GM18505 (cell line): ENCODE results near the gene SPIN2A.
"Not testable (repeated sequence)": the region's sequence is repeated elsewhere in the genome, so short reads cannot be mapped to it uniquely, and the experiment has no call there.

Experiments used
- ATAC-seq: cut with Tn5 transposase; IDR thresholded peaks from one replicate; pipeline ENCODE4 v1.9.1; 2021; ENCODE audit not compliant: unreplicated experiment
- POLR2A ChIP-seq: IDR thresholded peaks from 4 replicates; pipeline ENCODE4 v1.6.1; 2011; ENCODE audit warnings: borderline replicate concordance; ENCODE audit not compliant: insufficient read depth, insufficient read length; ENCODE audit errors: extremely low read depth

The SPIN2A gene

DNA sequence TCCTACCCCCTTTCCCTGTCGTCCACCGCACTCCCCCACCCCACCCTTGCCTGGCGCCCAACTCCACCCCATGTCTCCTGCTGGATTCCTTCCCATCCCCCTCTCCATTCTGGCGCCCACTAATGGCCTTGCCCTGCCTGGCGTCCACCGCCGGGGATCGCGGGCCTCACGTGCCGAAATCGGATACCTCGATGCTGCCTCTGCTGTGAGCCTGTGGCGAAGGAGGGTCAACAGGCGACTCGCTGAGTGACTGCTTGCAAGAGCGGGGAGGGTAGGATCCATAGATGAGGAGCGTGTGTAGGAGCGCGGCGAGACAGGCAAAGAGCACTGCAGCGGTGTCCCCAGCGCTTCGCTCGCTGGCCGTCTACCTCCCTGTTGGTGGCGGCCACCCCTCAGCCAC lies at the start of gene SPIN2A:
SPIN2A (minus strand) TSS at position 325 of the 400 bp plus-strand sequence. CDS start 800 bp downstream, outside the sequence.
- ATAC-seq: not testable (repeated sequence)

DNA sequence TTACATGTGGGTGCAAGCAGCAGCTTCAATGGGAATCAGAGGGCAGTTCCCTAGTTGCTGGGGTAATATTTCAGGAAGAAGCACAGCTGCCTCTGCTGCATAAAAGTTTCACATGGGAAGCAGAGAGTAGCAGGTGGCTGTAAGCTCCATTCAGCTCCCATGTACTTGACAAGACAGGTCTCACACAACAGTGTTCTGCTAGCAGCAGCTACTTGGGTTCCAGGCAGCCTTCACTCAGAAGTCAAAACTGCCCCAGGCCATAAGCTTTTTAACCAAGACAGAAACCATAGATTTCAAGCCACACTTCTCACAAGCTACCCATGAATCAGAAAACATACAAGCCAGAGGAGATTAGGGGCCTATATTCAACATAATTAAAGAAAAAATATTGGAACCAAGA lies 41.4 kb upstream of the SPIN2A start:
- ATAC-seq: no peak
- TF ChIP-seq POLR2A: no peak

DNA sequence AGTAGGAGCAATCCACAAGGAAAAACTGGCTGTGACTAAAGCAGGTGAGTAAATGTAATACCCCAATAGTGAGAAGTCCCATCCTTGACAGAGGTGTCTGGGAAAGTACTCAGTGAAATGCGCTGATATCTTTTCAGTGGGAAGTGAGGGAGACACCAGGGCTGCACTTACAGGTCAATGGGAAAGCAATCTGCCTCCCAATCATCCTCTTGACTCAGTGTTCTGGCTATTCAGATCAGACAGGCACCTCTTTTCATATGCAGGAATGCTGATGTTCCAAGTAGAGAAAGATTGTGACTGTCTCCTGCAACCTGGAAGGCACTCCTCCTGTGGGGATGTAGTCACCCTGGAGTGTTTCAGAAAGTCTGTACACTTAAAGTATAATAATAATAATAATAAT lies 39.9 kb upstream of the SPIN2A start:
- no peak for TF ChIP-seq POLR2A
- ATAC-seq: no peak

DNA sequence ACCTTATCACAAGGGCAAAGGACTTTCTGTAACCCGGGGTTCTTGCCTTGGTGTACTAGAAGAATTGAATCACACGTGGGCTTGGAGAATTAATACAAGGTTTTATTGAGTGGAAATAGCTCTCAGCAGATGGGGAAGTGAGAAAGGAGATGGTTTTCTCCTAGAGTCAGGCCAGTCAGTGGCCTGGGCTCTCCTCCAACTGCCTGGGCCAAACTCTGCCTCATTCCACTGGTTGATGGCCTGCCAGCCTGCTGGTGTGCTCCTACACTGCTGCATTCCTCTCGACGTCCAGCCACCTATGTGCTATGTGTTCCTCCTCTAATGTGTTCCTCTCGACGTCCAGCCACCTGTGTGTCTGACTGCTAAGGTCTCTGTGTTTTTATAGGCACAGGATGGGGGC lies 35.3 kb upstream of the SPIN2A start:
- TF ChIP-seq POLR2A: no peak
- ATAC-seq: no peak

DNA sequence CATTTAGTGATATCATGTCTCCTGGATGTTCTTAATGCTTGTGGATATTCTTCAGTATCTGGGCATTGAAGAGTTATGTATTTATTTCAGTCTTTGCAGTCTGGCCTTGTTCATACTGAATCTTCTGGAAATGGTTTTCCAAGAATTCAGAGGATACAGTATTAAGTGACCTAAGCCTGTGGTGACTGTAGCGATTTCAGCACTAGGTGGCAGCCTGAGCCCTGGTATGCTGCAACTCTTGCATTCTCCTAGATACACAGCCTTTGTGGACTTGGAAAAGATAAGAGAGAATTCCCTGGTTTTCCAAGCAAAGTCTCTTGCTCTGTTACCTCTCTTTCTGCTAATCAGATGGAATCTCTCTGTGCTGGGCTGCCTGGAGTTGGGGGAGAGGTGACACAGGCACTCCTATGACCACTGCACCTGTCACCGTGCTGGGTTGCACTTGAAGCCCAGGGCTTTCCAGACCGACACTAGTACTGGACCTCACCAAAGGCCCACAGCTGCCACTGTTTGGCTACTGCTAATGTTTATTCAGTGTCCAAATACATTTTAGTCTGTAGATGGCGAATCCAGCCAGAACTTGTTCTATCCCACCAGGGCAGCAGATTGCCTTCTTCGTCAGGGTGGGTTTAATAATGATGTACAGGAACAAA lies 19.3 kb upstream of the SPIN2A start:
- ATAC-seq: no peak
- TF ChIP-seq POLR2A: no peak

DNA sequence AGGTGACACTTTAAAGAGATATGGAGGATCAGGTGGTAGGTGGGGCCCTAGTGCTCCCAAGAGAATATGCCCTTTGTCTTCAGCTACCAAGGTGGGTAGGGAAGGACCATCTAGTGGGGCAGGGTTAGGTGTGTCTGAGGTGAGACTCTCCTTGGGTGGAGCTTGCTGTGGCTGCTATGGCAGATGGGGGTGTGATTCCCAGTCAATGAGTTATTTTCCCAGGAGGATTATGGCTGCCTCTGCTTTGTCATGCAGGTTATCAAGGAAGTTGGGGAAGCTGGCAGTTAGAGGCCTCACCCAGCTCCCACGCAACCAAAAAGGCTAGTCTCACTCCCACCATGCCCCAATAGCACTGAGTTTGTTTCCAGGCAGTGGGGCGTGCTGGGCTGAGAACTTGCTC lies 18.0 kb upstream of the SPIN2A start:
- ATAC-seq: no peak

DNA sequence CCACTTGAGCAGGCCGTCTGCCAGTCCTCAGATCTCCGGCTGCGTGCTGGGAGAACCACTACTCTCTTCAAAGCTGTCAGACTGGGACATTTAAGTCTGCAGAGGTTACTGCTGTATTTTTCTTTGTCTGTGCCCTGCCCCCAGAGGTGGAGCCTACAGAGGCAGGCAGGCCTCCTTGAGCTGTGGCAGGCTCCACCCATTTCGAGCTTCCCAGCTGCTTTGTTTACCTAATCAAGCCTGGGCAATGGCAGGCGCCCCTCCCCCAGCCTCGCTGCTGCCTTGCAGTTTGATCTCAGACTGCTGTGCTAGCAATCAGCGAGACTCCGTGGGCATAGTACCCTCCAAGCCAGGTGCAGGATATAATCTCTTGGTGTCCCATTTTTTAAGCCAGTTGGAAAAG lies 15.0 kb upstream of the SPIN2A start:
- ATAC-seq: not testable (repeated sequence)

More for the DNA sequence above, 18.0 kb upstream of the SPIN2A start:
- TF ChIP-seq POLR2A: no peak

DNA sequence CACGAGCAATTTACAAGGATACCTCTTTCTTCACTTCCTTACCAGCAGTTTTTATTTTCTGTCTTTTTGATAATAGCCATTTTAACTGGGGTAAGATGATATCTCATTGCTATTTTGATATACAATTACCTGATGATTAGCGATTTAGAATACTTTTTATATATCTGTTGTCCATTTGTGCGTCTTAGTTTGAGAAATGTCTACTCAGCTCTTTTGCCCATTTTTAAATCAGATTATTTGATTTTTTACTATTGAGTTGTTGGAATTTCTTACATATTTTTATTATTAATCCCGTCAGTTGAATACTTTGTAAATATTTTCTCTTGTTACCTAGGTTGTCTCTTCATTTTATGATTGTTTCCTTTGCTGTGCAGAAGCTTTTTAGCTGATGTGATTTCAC lies 1.5 kb upstream of the SPIN2A start:
- no peak for TF ChIP-seq POLR2A
- no peak for ATAC-seq

DNA sequence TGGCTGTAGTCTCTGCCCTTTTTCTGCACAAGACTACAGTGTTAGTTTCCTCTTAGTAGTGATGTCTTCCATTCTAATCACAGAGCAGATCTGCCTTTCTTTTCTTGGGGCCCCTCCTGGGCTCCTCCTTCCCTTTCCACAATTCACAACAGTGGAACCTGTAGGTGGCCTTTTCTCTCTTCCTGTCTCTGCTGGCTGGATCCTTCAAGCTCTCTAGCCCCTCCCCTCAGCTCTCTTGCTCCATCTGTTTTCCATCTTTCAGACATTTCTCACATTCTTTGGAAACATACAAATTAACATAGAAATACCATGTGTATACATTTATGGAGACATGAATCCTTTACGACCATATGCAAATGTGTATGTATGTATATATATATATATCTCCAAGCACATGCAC lies 304 bp upstream of the SPIN2A start:
- TF ChIP-seq POLR2A: no peak
- no peak for ATAC-seq

DNA sequence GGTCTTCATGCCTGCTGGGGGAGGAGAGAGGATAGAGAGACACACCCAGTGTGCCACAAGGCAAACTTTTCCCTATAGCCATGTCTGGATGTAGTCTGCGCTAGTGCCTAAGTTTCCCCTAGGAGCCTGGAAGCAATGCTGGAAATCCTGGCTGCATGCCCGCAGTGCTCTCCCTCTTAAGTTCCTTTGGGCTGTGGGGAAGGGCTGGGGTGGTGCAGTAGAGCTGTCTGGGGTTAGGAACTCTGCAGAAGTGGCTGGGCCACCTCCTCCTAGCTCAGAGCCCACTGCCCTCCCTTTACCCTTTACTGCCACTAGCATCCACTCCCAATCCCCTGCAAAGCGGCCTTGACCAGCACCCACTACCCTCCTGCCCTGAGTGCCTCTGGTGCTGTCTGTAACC lies 608 bp downstream of the SPIN2A start:
- not testable (repeated sequence) for ATAC-seq

DNA sequence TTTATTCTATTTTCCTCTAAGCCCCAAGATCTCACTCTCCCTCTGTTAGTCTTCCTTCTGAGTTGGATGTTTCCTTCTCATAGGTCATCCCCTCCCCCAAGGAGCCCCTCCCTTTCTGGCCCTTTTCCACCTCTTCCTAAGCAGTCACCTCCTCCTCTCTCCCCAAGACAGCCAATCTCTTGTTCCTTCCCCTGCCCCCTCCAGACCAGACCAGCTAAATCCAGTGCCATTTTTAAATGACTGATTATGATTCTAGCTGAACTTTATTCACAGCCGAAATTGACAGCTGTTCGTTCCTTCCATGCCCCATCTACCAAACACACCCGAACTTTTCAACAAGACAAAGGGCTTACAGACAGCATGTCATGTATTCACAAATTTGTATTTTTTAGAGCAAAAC lies 1.9 kb downstream of the SPIN2A start:
- ATAC-seq: no peak

DNA sequence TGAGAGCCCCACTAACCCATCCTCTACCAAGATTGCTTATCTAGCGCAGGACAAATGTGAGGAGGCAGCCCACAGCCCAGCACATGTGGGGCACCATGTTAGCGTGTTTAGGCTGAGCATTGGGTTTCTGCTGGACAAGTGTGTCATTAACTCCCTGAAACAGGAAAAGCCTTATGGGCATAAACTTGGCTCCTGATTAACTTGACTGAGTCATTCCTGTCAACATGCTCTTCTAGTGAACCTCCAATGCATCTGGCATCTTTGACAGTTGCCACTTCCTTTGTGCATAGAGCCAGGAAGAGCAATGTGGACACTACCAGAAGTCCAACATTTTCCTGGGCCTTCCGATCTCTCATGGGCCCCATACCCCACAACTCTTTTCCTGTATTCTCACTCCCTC lies 2.5 kb downstream of the SPIN2A start:
- no peak for ATAC-seq
- no peak for TF ChIP-seq POLR2A

More for the DNA sequence above, 1.9 kb downstream of the SPIN2A start:
- no peak for TF ChIP-seq POLR2A

DNA sequence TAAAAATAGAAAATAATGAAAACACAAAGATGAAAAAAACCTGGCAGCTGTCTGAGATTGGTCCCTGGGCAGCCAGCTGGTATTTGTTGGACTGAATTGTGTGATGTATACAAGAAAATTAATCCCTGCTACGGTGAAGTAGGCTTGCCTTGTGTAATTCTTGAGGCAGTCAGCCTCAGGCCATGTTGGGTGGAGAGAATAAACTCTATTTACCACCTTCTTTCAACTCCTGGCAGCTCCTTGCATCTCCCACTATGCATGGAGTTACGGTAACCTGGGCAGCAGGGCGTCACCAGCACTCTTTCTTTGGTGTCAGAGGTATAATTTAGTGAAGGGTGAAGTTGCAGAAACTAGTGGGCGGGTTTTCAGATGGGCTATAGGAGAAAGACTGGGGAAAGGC lies 3.5 kb downstream of the SPIN2A start:
- no peak for TF ChIP-seq POLR2A
- no peak for ATAC-seq

DNA sequence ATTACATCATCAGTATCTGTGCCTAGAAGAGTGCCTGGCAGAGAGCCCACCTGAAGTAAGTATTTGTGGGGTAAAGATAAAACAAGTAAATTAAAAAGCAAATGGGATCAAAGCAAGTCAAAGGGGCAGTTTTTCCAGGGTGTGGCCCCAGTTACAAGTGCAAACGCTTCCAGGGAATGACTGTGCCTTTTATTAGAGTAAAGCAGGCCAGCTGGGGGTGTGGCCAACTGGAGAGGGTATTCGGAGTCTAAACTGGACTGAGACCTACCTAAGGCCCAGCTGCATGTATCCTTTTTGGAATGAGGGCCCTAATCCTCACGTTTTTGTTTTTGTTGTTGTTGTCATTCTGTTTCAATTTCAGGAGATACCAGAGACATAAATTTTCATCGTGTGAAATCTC lies 3.9 kb downstream of the SPIN2A start:
- ATAC-seq: not testable (repeated sequence)

DNA sequence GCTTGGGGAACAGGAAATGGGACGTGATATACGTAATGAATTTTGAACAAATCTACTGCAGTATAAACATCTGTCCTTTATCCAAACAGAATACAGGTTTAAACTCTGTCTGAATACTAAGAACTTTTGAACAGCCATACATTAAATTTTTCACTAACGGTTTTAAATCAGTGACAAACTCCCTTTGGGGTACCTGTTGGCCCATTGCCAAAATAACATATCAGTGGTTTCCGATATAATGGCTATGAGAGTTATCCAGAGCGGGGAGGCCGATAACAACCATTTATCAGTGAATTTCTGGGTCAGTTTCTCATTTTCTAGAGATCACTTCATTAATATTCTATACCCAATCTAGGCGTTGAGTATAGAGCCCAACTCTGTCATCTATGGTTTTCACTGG lies 5.2 kb downstream of the SPIN2A start:
- no peak for ATAC-seq
- TF ChIP-seq POLR2A: no peak
